ENCODE measurements around the gene CUEDC1. TPM values are rescaled to one million over a fixed set of nuclear protein-coding genes. Genes with fewer than 3 reads are reported as not detected.

CUEDC1 gene
- total and polyA plus RNA-seq, 2 of the 13 experiments (the other 11 are each of a cell fraction or from before 2014, with no cell fraction given), result 7.4 to 12.9 TPM

GRCh38 chr17:57862694-57863667 lies 92.2 kb downstream of the CUEDC1 start (continued):
- TF ChIP-seq ZNF569 (CRISPR knock-in tag; IDR thresholded peaks at IDR 0.05; ENCODE audit: borderline replicate concordance) (no peak), ZMAT3 (CRISPR knock-in tag; conservative IDR thresholded peaks at IDR 0.05) (peak; percentile 69; the same call in 1 of the 2 replicates), SMARCC2 (IDR thresholded peaks at IDR 0.05) (no peak), ZNF710 (CRISPR knock-in tag; IDR thresholded peaks at IDR 0.05; ENCODE audit: borderline replicate concordance) (peak; percentile 71), MYPOP (CRISPR knock-in tag; IDR thresholded peaks at IDR 0.05) (no peak), GATAD2A (CRISPR knock-in tag; IDR thresholded peaks at IDR 0.05) (no peak; the same call in 1 of the 2 replicates), ZNF597 (CRISPR knock-in tag; IDR thresholded peaks at IDR 0.05) (no peak), DDIT3 (CRISPR knock-in tag; IDR thresholded peaks at IDR 0.05) (no peak), TEAD3 (CRISPR knock-in tag; optimal IDR thresholded peaks at IDR 0.05; ENCODE audit: borderline replicate concordance) (no peak), ZNF550 (CRISPR knock-in tag; IDR thresholded peaks at IDR 0.05; ENCODE audit: borderline replicate concordance) (peak; percentile 51; the same call in 1 of the 2 replicates), KAT7 (CRISPR knock-in tag; IDR thresholded peaks at IDR 0.05; ENCODE audit: borderline replicate concordance) (no peak; the same call in 1 of the 2 replicates), PHF21A (CRISPR knock-in tag; IDR thresholded peaks at IDR 0.05) (peak; percentile 90), HNRNPH1 (optimal IDR thresholded peaks at IDR 0.05; ENCODE audit: low read depth, low read length) (no peak), RAD51 (IDR thresholded peaks at IDR 0.05; ENCODE audit: borderline replicate concordance) (no peak), NCOA1 (CRISPR knock-in tag; IDR thresholded peaks at IDR 0.05) (0 out of 2 replicates have a peak, but pooled peaks have one; percentile 24), AFF4 (CRISPR knock-in tag; IDR thresholded peaks at IDR 0.05) (peak; percentile 14; the same call in 1 of the 2 replicates), SCMH1 (CRISPR knock-in tag; IDR thresholded peaks at IDR 0.05; ENCODE audit: borderline replicate concordance) (no peak), IRX3 (CRISPR knock-in tag; IDR thresholded peaks at IDR 0.05; ENCODE audit: borderline replicate concordance, low read depth) (0 out of 2 replicates have a peak, but pooled peaks have one; percentile 18), TARDBP (CRISPR knock-in tag; IDR thresholded peaks at IDR 0.05) (peak; percentile 80)

Data from HepG2 (cell line).